ENCODE results near the gene RNF114.
"Not testable (repeated sequence)": the region's sequence is repeated elsewhere in the genome, so short reads cannot be mapped to it uniquely, and the experiment has no call there.

The RNF114 gene

GRCh38 chr20:49987015-49987867 lies 51.0 kb downstream of the RNF114 start:
- DNase-seq: no peak

DNA sequence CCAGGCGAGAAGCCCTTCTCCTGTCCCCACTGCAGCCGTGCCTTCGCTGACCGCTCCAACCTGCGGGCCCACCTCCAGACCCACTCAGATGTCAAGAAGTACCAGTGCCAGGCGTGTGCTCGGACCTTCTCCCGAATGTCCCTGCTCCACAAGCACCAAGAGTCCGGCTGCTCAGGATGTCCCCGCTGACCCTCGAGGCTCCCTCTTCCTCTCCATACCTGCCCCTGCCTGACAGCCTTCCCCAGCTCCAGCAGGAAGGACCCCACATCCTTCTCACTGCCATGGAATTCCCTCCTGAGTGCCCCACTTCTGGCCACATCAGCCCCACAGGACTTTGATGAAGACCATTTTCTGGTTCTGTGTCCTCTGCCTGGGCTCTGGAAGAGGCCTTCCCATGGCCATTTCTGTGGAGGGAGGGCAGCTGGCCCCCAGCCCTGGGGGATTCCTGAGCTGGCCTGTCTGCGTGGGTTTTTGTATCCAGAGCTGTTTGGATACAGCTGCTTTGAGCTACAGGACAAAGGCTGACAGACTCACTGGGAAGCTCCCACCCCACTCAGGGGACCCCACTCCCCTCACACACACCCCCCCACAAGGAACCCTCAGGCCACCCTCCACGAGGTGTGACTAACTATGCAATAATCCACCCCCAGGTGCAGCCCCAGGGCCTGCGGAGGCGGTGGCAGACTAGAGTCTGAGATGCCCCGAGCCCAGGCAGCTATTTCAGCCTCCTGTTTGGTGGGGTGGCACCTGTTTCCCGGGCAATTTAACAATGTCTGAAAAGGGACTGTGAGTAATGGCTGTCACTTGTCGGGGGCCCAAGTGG lies 51.9 kb downstream of the RNF114 start:
- no peak for DNase-seq

DNA sequence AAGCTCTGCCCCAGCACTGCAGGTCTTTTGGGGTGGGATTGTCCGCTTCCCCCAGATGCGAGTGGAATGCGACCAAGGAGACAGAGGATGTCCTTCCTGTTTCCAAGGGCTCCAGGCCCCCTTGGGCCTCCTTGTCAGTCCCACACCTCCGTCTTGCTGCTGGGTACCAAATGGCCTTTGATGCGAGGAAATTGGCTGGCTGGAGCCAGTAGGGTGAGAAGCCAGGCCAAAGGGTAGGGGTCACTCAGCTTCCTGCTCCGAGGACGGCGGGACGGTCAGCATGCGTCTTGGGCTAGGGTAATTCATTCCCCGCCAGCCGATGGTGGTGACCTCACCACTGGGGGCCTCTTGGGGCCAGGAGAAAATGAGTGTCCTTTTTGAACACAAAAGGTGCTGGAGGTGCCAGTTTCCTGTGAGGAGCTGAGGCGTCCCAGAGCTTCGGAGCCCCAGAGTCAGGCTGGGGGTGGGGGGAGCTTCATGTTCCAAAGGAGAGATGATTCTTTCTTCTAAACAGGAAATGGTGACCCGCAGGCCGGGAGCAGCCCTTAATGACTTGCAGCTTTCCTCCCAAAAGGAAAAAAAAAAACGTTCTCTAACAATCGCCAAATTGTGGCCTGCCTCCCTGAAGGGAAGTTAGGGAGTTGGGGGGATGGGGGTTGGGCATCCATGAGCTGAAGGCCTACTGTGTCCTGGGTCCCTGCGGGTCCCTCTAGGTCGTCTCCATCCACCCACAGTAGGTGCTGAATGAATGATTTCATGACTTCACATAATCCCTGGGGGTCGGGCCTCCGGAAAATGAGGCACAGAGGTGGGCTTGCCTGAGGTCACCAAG lies 53.3 kb downstream of the RNF114 start:
- DNase-seq: no peak

DNA sequence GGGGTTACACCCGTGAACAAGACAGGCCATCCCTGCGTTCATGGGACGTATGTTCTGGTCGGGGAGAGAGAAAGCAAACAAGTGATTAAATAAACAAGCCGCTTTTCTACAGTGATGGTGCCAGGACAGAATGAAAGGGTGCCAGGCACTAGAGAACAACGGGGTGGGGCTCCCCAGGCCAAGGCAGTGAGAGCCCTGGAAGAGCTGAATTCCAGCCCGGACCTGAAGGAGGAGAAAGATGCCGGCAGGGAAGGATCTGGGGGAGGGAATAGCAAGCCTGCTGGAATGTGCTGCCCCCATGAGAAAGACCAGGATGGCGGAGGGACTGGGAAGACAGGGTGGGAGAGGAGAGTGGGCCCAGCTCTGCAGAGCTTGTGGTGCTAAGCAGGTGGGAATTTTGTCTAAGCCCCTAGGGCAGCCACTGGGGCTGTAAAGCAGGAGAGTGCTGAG lies 54.1 kb downstream of the RNF114 start:
- DNase-seq: no peak

DNA sequence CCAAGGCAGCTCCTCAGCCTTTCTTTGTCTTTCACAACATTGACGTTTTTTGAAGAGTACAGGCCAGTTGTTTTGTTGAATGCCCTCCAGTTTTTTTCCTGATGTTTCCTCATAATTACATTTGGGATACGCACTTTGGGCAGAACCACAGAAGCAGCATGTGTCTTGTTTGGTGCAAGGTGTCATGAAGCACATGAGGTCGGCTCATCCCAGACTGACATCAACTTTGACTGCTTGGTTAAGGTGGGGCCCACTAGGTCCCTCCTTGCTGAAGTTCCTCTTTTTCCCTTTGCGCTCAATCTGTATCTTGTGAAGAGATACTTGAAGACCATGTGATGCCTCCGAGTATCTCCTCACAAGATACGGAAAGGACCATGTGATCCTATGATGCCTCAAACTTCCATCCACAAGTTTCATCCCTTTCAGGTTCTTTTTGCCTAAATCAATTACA lies 57.1 kb downstream of the RNF114 start:
- no peak for DNase-seq

GRCh38 chr20:49995586-49995985 lies 59.4 kb downstream of the RNF114 start:
- no peak for DNase-seq

DNA sequence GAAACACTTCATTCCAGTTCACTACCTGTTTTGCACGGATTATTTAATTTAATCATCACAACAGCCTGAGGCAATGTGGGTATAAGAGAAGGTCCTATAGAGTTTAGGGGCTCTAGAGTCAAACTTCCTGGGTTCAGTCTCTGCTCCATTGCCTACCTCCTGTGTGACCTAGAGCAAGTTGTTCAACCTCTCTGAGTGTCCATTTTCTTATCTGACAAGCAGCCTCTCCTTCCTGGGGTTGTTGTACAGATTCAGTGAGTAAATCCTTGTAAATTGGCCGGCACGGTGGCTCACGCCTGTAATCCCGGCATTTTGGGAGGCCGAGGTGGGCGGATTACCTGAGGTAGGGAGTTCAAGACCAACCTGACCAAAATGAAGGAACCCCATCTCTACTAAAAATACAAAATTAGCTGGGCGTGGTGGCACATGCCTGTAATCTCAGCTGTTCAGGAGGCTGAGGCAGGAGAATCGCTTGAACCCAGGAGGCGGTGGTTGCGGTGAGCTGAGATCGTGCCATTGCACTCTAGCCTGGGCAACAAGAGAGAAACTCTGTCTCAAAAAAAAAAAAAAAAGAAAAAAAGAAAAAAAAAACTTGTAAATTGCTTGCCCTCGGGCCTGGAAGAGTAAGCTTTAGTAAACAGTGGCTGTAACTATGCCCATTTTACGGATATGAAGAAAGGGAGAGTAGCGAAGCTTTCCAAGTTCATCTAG lies 62.4 kb downstream of the RNF114 start:
- not testable (repeated sequence) for DNase-seq

GRCh38 chr20:49999329-49999728 lies 63.1 kb downstream of the RNF114 start:
- no peak for DNase-seq

DNA sequence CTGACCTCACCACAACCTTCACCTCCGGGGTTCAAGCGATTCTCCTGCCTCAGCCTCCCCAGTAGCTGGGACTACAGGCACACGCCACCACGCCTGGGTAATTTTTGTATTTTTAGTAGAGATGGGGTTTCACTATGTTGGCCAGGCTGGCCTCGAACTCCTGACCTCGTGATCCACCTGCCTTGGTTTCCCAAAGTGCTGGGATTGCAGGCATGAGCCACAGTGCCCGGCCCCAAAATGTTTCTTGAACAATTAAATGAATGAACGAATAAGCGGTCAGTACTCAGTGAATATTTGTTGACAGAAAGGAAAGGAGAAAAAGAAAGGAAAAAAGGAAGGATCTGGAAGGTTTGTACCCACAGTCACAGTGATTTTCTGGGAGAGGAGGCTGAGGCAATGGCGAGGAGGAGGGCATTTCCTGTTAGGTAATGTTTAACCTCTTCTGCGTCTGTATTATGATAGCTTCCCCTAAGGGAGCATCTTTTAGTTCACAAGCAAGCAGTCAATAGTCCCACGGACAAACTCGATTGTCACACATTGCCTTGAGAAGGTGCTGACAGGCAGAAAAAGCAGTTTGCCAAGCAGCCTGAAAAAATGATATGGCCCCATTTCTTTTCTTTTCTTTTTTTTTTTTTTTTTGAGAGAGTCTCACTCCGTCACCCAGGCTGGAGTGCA lies 64.5 kb downstream of the RNF114 start:
- not testable (repeated sequence) for DNase-seq

DNA sequence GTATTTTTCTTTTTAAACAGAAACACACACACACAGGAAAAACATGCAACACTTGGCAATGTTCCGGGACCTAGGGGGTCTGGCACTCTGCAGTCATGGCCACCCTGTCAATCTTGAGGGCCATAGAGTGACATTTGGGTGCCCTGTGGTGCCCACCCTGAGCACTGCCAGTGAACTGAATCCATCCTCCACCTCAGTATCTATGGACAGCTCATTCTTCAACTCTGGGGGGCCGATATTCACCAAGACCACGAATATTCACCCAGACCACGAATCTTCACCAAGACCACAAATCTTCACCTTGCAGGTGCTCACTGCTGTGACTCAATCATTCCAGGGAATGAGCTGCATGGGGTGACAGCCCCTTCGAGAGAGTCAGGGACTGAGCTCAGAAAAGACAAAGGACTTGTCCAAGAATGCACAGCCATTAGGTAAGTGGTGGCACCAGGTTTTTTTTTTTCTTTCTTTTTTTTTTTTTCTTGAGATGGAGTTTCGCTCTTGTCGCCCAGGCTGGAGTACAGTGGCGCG lies 65.7 kb downstream of the RNF114 start:
- no peak for DNase-seq

DNA sequence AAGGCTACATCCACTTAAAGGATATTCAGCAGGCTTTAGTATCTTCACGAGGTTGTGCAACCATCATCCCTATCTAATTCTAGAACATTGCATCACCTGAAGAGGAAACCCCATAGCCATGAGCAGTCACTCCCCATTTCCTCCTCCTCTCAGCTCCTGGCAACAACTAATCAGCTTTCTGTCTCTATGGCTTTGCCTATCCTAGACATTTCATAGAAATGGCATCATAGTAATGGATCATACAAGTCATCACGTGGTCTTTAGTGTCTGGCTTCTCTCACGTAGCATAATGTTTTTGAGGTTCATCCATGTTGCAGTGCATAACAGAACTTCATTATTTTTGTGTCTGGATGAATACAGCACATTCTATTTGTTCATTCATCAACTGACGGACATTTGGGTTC lies 67.1 kb downstream of the RNF114 start:
- DNase-seq: no peak

All from T1000 (cell line).